Retinal pigment epithelial cell (primary cell): ENCODE data around the gene PTDSS2.

Experiments used
- DNase-seq: peaks from one replicate; pipeline ENCODE4 v3.0.0-alpha.2; 2010; ENCODE audit warnings: low read depth
- H3K4me3 ChIP-seq: 2 replicates; pipeline ENCODE4 v1.5.1; 2011; ENCODE audit warnings: mild to moderate bottlenecking, low read length, control low read depth, moderate library complexity
- TF ChIP-seq, protein P1 (sequence below): conservative IDR thresholded peaks from 2 replicates; pipeline ENCODE4 v1.5.1; 2011; ENCODE audit warnings: low read depth, low read length, control low read depth, inconsistent platforms

PTDSS2 gene

DNA sequence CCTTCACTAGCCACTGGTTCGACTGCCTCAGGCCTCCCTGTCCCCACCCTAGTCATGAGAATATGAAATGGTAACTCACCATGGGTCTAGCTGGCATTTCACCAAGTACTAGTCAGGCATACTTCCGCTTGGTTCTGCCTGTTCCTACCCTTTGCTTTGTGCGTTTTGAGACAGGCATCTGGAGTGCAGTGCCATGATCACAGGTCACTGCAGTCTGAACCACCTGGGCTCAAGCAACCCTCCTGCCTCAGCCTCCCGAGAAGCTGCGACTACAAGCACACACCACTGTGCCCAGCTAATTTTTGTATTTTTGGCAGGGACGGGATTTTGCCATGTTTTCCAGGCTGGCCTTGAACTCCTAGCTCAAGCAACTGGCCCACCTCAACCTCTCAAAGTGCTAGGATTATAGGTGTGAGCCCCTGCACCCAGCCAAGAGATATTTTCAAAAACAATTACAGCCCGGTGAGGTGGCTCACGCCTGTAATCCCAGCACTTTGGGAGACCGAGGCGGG, 71.2 kb downstream of the PTDSS2 start:
- TF ChIP-seq, protein P1, sequence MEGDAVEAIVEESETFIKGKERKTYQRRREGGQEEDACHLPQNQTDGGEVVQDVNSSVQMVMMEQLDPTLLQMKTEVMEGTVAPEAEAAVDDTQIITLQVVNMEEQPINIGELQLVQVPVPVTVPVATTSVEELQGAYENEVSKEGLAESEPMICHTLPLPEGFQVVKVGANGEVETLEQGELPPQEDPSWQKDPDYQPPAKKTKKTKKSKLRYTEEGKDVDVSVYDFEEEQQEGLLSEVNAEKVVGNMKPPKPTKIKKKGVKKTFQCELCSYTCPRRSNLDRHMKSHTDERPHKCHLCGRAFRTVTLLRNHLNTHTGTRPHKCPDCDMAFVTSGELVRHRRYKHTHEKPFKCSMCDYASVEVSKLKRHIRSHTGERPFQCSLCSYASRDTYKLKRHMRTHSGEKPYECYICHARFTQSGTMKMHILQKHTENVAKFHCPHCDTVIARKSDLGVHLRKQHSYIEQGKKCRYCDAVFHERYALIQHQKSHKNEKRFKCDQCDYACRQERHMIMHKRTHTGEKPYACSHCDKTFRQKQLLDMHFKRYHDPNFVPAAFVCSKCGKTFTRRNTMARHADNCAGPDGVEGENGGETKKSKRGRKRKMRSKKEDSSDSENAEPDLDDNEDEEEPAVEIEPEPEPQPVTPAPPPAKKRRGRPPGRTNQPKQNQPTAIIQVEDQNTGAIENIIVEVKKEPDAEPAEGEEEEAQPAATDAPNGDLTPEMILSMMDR: no peak
- H3K4me3 ChIP-seq: no peak overlapping the region
- no peak for DNase-seq

DNA sequence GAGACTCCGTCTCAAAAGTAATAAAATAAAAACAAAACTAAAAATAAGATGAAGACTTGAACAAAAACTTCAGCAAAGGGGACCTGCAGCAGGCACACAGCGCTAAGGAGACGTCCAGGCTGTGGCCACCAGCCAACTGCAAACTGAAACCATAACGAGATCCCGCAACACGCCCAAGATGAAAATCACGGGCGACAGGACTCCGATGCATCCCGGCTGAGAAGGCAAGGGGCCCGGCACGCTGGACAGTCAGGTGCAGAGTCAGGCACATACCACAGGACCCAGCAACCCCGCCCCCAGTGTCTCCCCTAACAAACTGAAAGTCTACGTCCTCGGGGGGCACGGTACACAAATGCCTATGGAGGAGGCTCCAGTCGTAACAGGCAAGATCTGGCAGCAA, 76.1 kb downstream of the PTDSS2 start:
- no peak for DNase-seq
- TF ChIP-seq, protein P1: no peak
- no peak overlapping the region for H3K4me3 ChIP-seq

DNA sequence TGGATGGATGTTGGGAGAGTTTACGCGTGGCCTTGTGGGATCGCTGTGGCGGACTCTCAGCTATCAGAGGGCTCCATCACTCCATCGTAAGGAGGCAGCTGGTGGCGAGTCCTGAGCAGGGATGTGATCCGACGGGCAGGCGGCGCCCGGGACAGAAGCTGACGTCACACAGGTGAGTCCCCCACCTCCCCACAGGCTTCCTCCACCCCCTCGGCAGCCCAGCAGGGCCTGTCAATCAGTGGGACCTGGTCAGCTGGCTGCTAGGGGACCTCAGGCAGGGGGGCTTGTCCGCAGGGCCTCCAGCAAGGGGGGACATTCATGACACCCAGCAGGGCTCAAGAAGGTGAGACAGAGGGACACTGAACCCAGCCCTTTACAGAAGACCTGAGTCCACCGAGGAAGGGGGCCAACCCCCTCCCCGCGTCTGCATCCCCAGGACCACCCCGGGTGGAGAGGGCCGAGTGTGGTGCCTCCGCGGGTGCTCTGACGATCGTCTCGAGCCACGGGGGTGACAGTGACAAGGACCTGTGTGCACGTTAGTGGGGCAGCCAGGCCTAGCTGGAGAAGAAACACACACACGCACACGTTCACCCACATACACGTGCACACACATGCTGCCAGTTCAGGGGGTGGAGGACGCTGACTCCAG, 78.2 kb downstream of the PTDSS2 start:
- TF ChIP-seq, protein P1: no peak
- H3K4me3 ChIP-seq: no peak overlapping the region
- no peak for DNase-seq

DNA sequence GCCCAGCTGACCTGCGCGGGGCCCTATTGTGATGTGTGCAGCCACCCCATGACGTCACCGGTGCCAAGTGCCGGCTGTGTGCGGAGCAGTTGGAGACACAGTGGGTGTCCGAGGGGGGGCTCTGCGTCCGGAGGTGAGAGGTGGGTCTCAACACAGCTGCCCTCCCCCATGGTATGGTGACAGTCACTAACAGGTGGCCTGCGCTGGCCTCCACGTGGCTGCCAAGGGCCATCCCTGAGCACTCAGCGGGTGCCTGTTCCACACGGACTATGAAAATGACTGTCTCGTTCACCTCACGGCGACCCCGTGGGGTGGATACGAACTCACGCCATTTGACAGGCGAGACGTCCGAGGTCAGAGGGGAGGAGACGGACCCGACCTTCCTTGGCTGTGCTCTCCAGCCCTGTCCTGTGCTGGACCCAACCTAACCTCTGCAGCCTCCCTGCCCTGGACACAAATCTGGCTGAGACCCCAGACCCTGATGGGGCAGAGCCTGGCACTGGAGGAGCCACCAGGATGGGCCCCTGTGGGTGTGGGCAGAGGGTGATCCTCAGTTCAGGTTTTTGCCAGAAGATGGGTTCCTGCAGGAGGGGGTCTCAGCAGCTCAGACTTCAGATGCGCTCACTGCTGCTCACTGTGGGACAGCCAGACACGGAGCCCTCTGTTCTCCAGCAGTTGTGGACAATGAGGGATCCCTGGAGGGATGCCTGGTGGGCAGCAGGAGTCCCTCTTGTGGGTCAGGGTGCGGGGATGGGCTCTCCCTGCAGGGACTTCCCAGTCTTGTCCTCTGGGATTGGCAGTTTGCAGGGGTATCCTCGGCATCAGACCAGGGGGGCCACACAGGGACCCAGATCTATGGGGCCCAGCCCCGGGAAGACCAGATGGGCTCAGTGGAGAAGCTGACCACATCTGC, 79.0 kb downstream of the PTDSS2 start:
- no peak for DNase-seq
- no peak overlapping the region for H3K4me3 ChIP-seq
- TF ChIP-seq, protein P1: no peak

DNA sequence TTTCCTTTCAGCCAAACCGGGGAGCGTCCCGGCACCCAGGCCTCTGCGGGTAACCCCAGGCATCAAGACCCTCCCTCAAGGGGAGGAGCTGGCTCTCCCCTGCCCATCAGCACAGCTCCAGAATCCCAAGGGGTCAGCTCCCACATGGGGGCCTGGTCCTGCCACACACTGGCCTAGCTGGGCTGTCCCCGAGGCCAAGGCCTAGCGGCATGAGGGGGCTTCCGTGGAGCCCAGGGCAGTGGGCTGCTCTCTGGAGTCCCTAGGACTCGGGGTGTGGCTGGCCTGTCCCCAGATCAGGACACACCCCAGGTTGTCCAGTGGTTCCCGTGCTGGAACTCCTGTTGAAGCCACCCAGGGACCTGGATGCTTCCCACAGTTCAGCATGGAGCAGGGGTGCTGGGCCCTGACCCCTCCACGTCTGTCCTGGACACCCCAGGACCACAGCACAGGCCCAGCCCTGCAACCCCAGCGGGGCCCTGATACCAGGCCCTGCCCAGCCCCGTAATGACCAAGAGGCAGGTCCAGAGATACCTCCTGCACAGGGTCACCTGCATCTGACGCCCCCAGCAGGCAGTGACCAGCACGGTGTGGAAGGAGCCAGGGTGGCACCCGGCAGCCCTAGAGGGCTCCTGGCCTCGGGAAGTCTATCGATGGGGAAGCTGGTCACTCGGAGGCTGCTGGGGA, 79.8 kb downstream of the PTDSS2 start:
- DNase-seq: no peak
- TF ChIP-seq, protein P1: no peak
- no peak overlapping the region for H3K4me3 ChIP-seq

DNA sequence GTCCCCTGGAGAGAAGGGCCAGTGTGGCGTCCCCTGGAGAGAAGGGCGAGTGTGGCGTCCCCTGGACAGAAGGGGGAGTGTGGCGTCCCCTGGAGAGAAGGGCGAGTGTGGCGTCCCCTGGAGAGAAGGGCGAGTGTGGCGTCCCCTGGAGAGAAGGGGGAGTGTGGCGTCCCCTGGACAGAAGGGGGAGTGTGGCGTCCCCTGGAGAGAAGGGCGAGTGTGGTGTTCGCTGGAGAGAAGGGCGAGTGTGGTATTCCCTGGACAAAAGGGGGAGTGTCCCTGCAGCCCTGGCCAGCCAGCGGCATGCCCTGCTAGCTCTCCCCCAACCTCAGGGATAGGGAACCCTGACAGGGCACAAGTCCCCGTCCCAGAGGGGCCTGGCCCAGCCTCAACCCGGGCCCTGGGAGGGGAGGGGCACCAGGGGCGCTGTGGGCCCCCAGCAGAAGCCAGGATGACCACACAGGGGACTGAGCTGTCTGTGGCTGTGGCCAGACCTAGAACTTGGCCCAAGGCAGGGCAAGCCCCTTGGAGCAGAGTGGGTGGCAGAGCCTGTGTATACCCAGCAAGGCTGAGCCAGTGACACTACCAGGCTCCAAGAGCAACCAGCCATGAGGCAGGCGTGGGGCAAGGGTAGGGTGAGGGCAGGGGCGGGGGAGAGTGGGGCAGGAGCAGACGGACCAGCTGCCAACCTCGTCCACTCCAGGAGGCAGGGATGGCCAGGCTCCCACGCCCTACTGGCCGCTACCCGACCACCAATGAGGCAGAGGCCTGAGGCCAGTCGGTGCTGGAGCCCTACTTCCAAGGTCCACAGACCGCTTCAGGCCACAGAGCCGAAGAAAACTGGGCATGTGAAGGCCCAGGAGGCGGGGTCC, 81.1 kb downstream of the PTDSS2 start:
- TF ChIP-seq, protein P1: no peak
- no peak overlapping the region for H3K4me3 ChIP-seq
- no peak for DNase-seq
